UCSD-AML1 (cell line): ENCODE data around the gene ATP1B1.

Source experiments
- DNase-seq: peaks from one replicate; lab custom pipeline; 2025; ENCODE audit not compliant: unreplicated experiment; lab: John Stamatoyannopoulos, UW

ATP1B1 gene

DNA sequence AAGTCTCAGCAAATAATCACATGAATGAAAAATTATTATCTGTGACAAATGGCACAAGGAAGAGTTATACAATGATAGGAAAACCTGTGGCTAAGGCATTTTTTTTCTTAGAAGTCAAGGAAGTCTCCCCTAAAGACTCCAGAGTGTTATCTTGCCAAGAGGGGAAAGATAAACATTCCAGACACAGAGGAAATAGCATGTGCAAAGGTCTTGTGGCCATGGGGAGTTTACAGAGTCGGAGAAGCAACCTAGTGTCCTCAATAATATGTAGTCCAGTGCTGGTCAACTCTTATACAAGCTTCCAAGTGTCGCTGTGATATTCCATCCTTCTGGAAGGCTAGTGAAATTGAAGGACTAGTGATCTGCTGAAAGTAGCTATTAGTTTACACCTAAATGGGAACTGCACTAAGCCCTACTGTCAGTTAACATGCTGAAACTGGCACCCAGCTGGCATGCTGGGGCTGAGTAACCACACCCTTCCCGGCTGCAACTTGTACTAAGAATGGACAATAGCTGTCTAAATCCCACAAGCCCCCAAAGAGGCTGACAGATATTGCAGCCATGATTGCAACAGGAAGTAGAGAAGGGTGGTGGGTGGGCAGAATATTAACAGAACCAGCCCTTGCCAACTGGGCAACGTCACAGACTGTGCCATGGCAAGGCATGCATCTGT is 11.5 kb upstream of the ATP1B1 start:
- DNase-seq, result no peak

DNA sequence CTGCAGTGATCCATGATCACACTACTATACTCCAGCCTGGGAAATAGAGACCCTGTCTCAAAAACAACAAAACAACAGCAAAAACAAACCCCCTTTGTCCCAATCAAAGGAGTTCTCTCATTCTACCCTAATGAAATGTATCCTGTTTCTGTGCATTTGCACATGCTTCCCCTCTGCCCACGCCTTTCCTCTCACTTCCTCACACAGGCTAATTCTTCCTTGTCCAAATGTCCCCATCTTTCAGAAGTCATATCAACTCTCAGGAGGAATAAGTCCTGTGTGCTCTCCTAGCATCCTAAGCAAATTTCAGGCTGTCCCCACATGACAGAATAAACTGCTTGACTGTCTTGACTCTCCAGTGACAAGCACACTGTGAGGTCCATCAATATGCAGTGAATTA is 8.1 kb upstream of the ATP1B1 start:
- DNase-seq, result no peak

- no peak for DNase-seq
Observed at GRCh38 chr1:169099561-169099960, 6.9 kb upstream of the ATP1B1 start.

DNA sequence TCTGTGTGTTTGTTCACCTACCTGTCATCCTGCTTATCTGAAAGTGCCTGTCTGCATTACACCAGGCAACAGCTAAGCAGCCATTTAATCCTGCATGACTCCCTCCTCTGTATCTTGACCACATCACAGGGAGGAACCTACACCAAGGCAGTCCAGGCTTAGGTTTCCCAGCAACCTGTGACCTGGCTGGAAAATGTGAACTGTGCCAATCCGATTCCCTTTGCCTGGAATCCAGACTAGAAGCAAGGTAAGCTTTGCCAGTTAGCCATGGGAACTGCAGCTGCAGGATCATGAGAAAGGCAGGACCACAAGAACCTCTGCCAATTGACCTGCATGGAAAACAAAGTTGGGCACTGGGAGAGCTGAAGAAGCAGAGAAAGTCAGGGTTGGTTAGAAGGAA is 6.3 kb upstream of the ATP1B1 start:
- no peak for DNase-seq

DNA sequence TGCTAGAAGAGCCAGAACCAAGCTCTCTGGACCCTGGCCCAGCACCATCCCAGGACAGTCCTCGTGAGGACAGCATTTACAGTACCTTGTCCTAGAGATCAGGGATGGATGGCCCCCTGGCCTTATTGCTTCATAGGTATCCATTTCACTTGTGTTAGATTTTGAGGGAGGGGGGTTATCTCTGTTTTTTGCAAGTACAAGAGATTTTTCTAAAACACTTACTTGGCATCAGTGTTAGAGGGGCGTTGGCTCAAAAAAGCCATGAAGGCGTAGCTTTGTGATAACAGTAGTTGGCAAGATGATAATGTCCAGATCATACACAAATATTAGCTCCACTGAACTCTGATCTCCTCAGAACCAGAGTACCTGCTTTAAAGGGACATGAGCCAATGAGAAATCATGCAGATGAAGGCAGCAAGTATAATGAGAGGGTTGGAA is 5.8 kb upstream of the ATP1B1 start:
- no peak for DNase-seq

- no peak for DNase-seq
Observed at GRCh38 chr1:169102567-169102966, 3.9 kb upstream of the ATP1B1 start.

- DNase-seq, result no peak
Observed at GRCh38 chr1:169103002-169103401, 3.5 kb upstream of the ATP1B1 start.

GRCh38 chr1:169103480-169103893 is 3.0 kb upstream of the ATP1B1 start:
- no peak for DNase-seq

DNA sequence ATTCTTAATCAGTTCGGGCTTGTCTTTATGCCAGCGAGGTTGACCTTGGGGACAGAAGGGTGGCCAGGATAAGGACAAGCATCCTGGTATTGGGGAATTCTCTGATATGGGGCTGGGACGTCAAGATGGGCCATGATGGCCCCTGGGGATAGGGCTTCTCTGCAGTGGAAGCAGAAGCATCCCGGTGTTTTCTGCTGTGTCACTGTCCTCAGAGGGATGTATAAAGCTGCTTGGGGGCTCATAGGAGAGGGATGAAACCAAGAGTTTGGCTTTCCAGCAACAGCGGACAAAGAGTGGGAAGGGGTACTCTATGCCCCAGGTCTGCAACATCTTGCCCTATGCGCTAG is 1.4 kb upstream of the ATP1B1 start:
- no peak for DNase-seq

DNA sequence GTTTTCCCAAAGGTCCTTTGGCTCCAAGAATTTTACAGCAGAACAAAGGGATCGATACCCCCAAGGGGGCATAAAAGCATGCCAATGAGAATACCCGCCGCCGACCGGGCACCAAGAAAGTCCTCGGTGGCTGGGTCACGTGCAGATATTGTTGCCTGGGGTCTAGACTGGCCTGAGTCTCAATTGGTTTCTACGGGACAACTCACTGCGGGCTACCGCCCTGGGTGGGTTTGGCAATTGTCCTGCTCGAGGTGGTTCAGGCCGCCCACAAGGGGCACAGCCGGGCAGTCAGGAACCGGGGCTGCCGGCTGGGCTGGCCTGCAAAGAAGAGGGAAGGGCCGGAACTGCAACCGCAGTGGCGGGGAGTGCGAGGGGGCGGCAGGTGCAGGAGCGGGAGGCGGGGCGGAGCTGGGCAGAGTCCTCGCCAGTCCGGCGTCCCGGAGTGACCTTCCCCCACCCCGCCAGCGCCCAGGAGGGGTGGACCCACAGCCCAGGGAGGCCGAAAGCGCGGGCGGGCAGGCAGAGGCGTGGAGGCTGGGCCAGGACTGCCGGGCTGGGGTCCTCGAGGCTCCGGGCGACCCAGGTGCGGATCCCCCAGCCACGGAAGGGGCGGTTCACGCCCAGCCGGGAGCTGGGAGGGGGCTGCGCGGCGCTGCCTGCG is 926 bp upstream of the ATP1B1 start:
- DNase-seq, result peak; percentile 60

DNA sequence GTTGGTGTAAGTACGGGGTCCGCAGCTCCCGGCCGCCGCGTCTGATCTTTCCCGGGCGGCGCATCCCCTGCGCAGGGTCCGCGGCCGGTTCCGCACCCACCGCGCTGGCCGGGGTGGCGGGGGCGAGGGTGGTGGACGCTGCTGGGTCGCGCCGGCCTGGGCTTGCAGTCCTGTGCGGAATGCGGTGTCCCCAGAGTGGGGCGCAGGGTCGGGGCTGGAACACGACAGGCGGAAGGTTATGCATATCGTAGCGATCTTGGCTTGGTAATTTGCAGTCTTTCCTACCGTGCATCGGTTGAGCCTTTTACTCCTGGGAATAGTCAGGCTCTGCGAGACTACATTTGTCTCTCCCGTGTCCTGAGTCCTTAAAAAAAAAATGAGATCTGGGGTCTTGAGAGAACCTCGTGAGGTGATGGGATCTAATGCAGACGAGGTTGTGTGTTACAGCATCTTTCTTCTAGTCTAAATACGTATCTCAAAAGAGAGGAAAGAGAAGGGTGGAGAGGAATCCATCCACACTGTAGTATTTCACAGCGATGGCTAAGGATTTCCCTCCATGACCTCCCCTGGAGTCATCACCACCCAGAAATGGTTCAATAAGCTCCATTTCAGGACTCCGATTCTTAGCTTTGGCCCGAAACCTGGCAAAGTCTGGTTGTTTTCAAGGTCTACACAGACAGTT is 572 bp downstream of the ATP1B1 start:
- no peak for DNase-seq

- no peak for DNase-seq
Observed at GRCh38 chr1:169107603-169108208, 1.2 kb downstream of the ATP1B1 start.

DNA sequence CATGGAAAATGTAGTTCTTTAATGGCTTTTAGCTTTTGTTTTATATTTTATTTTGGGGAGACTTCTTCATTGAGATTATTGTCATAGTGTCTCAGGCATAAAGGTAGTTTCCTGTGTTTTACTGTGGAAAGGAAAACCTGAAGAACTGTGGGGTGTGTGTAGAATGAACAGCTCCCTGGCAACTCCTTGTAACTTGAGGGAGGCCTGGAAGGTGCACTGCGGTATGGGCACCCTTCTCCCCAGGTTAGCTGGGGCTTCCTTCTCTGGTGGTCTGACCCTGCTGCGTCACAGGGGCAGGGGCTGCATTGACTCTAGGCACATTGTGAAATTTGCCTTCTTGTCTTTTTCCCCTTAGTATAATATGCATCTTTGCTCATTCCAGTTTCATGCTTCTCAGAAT is 1.7 kb downstream of the ATP1B1 start:
- no peak for DNase-seq

DNA sequence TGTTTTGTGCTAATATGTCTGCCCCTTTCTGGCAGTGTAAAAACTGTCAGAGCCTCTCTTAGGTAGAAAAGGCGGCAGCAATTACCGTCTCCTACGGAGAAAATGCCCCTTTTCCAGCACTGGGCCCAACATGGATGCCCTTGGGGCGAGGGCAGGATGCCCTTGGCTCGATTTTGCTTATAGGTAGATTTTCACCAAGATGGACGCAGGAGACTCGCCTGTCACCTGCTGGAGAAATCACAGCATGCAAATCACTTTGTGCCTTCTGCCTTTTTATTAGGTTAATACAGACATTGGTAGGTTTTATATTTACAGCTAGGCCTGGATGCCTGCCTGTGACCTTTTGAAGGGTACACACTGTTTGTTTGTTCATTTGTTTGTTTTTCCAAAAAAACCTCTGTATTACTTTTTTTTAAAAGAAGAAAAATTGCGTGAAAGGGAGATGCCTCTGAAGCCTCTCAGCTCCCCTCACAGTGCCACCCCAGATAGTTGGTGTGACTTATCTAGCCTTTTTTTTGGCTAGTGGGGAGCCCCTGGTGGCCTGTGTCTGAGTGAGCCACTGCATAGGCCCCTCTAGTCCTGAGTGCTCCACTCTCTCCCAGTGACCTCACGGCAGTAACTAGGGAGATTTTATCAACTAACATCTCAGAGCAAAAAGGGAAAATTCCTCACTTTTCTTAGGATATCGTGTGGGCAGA is 2.5 kb downstream of the ATP1B1 start:
- peak; percentile 22 for DNase-seq

DNA sequence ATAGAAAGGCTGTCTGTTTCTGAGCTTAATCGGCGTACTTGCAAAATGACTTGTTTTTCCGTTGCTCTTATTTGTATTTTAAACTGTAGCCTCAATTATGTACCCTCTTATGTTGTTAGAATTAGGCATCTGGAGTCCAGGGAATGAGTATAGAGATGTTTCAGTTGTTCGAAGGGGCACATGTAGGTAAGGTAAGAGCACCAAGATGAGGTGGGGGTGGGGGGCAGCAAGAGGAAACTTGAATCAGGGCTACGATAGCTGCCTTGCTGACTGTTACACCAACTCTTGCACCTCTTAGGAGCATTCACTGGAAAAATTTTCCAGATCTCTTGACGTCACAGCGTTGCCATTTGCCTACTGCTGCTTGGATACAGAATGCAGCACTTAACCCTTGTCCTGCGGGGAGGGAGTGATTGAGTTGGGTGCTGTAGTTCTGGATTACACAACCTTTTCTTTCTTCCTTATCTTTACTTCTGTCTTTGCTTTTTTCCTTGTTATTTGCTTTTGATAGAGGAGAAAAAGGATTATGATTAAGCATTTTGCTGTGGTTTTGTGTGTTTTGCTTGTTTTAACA is 3.2 kb downstream of the ATP1B1 start:
- peak; percentile 26 for DNase-seq

GRCh38 chr1:169110236-169110635 is 3.7 kb downstream of the ATP1B1 start:
- DNase-seq, result no peak

DNA sequence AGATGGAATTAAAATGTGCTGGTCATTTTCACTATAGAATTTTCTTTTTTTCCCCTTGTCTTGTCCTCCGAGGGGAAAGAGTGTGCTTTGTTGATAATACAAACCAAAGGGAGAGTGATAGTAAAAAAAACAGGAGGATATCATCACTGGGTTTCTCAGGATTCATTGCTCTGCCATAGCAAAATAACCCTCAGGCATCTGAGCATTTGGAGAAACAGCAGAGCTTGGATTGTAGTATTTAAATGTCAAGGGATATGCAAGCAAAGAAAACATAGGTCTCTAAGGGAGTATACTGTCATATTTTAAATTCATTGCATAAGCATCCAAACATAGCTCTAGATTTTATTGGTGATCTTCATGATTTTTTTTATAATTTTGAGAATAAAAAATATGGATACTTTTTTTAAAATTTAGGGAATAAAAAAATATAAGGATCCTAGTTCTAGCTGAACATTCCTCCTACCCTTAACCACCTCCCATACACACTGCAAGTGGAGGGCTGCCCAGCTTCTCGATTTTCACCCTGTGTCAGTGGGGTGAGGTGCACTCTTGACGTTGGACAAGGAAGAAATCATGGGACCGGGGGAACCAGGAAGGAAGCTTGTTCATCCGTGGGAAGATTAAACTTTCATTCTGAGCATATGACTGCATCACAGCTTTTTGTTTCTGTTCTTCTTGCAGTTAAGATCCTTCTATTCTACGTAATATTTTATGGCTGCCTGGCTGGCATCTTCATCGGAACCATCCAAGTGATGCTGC is 4.4 kb downstream of the ATP1B1 start:
- DNase-seq, result no peak

- no peak for DNase-seq
Observed at GRCh38 chr1:169111472-169111871, 5.0 kb downstream of the ATP1B1 start.

DNA sequence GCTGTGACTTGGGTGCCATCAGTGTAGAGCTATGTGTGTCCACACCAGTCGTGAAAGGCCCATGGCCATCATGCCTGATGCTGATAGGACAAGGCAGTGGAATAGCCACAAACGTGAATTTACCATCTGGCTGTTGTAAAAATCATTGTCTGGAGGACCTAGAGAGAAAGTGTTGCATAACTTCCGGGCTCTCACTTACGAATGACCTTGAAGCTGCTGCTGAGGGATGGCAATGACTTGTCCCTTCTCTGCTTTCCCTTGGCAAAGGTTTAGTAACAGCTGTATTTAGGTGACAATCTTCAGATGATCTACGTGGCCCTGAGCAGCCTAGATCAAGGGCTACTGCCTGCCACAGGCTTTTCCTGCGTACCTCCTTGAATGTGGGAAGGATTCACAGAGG is 5.8 kb downstream of the ATP1B1 start:
- no peak for DNase-seq

- DNase-seq, result no peak
Observed at GRCh38 chr1:169113613-169114119, 7.2 kb downstream of the ATP1B1 start.
